NCI-H2171 (cell line): Measurements from ENCODE around the gene PSMG3.

Experiments used
- DNase-seq: peaks from one replicate; lab custom pipeline; 2025; lab: John Stamatoyannopoulos, UW

PSMG3 gene

DNA sequence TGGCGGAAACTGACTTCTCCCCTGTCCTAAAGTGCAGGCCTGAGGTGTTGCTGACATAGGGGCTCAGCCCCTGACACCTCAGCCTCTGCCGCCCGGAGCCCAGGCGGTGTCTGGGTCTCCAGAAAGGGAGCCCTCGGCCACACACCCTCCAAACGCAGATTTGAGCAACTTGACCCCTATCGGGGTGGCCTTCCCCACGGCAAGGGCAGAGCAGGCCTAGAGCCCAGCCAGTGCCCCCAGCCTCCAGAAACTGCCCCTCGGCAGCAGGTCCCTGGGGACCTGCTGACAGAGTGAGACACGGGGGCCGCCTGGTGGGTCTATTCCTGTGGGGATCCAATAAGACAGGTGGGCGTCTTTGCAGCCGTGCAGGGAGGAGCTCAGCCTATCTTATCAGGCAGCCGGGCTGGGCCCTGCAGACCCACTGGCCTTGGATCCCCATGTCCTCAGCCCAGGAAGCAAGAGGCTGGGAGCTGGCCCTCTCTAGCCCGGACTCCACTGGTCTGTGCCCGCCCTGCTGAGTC, 24.9 kb downstream of the PSMG3 start:
- DNase-seq, result no peak

- DNase-seq, result no peak
Measured at GRCh38 chr7:1544178-1544895, 25.5 kb downstream of the PSMG3 start.

DNA sequence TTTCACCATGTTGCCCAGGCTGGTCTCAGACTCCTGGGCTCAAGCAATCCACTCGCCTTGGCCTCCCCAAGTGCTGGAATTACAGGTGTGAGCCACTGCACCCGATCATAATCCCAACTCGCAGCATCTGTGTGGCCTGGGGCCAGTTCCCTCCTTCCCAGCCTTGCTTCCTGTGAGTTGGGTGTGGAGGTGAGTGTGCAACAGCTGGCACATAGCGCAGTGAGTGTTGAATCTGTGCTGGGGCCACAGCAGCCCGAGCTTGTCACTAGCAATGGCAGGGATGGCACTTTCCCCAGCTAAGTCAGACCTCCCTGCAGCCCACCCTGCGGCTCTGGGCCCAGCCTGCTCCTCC, 26.0 kb downstream of the PSMG3 start:
- no peak for DNase-seq

DNA sequence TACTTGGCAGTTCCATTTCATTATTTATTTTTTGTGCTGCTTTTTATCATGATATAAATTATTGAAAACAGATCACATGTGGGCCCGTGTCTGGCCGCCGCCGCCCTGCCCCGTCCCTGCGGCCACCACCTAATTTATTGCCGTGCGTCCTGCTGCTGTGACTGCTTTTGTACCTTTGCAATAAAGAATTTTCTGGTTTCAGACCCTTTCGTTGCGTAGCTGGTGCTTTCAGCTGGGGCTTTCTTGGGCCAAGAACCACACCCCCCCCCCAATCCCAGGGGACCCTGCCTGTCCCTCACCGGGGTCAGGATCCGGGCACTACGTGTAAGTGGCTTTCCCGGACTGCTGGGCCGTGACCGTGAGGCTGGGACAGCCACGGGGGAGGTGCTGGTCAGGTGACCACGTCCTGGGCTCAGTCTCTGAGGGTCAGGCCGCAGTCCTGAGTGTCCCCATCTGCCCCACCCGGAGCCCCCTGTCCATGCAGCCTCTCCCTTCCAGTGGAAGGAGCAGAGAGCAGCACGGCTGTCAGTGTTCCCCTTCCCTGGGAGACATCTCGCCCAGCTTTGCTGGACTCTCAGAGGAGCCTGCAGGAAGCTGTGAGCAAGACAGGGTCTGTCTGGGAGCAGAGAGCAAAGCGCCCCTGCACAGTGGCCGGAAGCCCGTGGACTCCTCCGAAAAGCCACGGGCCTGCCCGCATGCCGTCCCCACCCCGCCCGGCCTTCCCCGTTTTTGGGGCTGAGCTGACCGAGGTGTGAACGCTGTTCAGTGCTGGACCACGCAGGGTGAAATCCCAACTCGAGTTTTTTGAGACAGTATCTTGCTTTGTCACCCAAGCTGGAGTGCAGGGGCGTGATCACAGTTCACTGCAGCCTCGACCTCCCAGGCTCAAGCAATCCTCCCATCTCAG, 26.7 kb downstream of the PSMG3 start:
- no peak for DNase-seq

DNA sequence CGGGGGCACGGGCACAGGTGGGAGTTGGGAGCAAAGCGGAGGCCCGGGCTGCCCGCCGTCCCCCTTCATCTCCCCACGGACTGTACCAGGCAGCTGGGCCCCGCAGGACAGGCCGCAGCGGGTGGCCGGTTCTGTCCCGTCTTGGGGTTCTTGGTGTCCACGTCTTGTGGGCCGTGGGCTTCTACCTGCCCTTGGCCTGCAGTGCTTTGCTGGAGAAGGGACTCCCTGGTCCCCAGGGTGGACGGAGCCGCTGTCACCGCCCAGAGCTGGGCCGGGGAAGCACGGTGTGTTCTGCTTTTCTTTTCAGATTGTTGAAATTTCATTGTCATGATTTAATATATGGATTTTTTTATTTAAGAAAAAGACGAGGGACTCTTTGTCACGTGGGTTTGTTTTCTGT, 27.5 kb downstream of the PSMG3 start:
- DNase-seq, result no peak

DNA sequence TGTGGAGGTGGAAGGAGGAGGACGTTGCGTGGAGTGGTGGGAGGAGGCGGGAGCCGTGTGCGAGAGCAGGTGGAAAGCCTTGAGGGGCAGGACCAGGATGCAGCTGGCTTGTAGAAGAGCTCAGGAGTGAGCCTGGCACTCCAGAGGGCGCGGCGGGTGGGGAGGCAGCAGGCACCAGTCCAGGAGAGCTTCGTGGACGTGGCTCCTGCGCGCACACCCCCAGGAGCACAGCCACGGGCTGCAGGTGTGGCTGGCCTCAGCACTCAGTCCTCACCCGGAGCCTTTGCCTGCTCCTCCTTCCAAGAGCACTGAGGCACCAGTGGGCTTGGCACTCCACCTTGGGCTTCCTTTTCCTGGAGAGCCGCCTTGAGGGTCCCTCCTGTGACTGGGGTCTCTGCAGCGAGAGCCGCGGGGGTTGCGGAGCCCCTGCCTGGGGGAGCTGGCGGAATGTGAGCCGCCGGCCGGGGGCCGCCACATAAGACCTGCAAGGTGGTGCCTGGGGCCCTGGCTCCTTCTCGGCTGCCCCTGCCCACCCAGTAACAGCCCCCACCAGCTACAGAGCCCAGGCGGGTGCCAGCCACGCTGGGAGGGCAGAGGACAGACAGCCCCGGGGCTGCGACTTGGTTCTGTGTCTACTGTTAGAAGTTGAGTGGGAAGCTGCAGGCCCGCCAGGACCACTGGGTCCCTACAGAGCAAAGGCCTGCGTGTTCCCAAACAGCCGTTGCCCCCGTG, 28.2 kb downstream of the PSMG3 start:
- DNase-seq, result no peak

GRCh38 chr7:1540776-1541271, 29.0 kb downstream of the PSMG3 start:
- no peak for DNase-seq

DNA sequence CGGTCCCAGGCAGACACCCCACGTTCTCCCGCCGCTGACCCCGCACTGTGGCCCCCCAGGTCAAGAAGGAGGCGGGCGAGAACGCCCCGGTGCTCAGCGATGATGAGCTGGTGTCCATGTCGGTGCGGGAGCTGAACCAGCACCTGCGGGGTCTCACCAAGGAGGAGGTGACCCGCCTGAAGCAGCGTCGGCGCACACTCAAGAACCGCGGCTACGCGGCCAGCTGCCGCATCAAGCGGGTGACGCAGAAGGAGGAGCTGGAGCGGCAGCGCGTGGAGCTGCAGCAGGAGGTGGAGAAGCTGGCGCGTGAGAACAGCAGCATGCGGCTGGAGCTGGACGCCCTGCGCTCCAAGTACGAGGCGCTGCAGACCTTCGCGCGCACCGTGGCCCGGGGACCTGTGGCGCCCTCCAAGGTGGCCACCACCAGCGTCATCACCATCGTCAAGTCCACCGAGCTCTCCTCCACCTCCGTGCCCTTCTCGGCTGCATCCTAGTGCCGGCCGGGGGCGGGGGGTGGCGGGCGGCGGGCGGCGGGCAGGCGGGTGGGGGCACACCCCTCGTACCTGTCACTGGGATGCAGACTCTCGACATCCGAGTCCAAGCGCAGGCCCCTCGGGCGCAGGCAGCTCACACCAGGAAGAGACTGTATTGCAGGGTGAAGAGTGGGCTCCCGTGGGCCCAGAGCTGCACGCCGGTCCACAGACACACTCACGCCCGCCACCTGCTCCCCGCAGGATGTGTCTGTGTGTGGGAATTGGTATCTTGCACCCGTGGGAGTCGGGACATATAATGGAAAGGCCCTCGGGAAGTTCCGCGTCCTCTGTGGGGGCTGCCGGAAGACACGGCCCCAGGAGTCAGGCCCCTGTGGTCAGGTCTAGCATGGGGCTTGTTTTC, 29.7 kb downstream of the PSMG3 start:
- DNase-seq, result no peak

DNA sequence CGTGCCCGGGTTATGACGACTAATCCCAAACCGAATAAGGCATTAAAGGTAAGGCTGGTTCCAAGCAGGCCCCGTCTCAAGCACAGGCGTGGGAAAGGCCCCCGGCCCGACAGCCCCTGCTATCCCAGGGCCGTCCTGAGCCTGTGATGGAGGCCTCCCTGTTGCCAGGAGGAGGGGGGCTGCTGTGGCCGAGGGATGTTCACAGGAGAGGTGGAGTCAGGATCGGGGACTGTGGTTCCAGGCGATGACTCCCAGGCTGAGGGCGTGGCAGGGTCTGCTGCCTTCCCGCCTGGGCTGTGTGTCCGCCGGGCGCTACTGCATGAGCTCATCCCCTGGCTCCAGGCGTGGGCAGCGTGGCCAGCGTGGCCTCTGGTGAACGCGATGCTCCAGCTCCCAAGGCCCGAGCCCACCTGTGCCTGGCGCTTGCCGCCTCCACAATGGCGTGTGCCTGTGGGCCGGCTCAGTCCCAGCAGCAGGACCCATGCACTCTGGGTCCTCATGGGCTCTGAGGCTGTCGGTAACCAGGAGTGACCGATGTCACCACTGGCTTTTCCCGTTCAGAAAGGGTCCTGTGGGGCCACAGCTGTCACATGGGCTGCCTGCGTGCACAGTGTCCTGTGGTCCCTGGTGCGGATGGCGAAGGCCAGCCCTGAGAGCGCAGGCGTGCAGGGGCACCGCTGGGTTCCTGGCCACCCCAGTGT, 30.5 kb downstream of the PSMG3 start:
- DNase-seq, result no peak

- DNase-seq, result no peak
Measured at GRCh38 chr7:1538544-1539180, 31.2 kb downstream of the PSMG3 start.

GRCh38 chr7:1537535-1538412, 32.1 kb downstream of the PSMG3 start:
- DNase-seq, result no peak

DNA sequence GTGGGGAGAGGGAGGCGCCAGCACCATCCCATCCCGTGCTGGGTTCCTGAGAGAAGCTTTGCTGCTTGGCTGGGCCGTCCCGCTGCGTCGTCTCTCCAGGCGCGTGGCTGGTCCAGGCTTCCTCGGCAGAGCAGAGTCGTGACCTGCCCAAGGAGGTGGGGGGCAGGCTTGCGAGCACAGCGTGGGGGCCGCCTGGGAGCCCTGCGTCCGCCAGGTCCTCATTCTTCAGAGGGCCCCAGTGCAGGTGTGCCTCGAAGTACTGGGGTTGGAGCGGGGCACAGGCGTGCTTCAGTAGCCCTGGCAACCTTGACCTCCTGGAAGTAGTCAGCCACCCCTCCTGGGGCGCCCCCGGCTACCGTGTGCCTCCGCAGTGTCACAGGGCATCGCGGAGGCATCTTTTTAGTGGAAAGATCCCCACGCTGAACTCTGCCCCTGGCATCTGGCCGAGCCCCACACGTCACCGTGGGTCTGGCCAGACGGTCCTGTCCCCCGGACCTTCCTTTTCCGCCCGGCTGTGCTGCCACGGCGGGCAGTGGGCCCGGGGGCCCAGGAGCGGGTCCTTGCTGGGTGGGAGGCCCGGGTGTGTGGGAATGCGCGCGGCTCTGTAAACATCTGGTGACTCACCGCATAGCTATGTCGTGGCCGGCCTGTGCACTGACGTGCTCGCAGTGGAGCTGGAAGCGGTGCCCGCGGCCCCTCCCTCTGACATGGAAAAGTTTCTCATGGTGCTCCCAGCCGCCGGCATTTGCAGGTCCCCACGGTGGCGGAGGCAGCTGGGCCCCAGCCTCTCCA, 32.9 kb downstream of the PSMG3 start:
- no peak for DNase-seq

DNA sequence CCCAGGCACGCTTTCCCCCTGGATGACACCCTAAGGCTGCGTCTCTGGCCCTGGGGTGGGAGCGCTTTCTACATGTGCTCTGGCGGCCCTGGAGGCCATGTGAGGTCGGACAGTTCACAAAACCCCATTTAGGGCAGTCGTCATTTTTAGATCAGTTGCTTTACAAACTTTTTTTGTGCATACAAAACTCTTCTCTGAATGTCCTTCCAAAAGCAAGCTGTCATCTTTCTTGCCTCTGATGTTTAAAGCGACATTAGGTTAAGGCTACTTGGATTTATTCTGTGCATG, 33.4 kb downstream of the PSMG3 start:
- no peak for DNase-seq

- DNase-seq, result no peak
Measured at GRCh38 chr7:1535701-1536454, 34.0 kb downstream of the PSMG3 start.

DNA sequence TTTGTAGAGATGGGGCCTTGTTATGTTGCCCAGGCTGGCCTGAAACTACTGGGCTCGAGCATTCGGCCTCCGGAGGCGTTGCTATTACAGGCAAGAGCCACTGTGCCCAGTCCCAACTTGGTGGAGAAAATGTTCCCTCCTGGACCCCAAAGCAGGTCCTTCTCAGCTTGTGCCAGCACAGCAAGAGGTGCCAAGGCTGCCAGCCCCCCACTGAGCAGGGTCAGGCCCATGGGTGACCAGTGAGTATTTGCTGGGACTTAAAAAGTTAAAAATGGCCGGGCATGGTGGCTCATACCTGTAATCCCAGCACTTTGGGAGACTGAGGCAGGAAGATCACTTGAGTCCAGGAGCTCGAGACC, 34.8 kb downstream of the PSMG3 start:
- no peak for DNase-seq

- no peak for DNase-seq
Measured at GRCh38 chr7:1534330-1535099, 35.3 kb downstream of the PSMG3 start.
